Calu3 (cell line): ENCODE results near the gene ULK2. TPM values are rescaled to one million over a fixed set of nuclear protein-coding genes. Genes with fewer than 3 reads are reported as not detected.

ENCODE experiments used
- BruUV-seq: library from RNA; stranded (reverse); fragments of 400-500 nt; replicated peaks from 2 replicates; lab custom pipeline; 2021; lab: Mats Ljungman, UMichigan
- CTCF ChIA-PET: fragments of 300-600 bp; sonication (Branson Sonifier 250); formaldehyde crosslinking; loops from one replicate; lab custom pipeline; 2022; ENCODE audit warnings: antibody characterized with exemption; lab: Charles Lee
- DNase-seq: peaks from one replicate; pipeline ENCODE4 v3.0.0; 2022
- H3K27ac Mint-ChIP-seq: one replicate; pipeline ENCODE4 v1.8.0; 2022; ENCODE audit warnings: mixed read lengths; ENCODE audit not compliant: unreplicated experiment
- H3K27me3 Mint-ChIP-seq: one replicate; pipeline ENCODE4 v1.8.0; 2022; ENCODE audit warnings: mixed read lengths; ENCODE audit not compliant: unreplicated experiment
- H3K36me3 Mint-ChIP-seq: one replicate; pipeline ENCODE4 v1.8.0; 2022; ENCODE audit warnings: mild to moderate bottlenecking, moderate library complexity, mixed read lengths; ENCODE audit not compliant: insufficient read depth, unreplicated experiment
- H3K4me1 Mint-ChIP-seq: one replicate; pipeline ENCODE4 v1.8.0; 2022; ENCODE audit warnings: mild to moderate bottlenecking, low read depth, mixed read lengths; ENCODE audit not compliant: unreplicated experiment
- H3K4me3 Mint-ChIP-seq: one replicate; pipeline ENCODE4 v1.8.0; 2022; ENCODE audit warnings: mild to moderate bottlenecking, low read depth, moderate library complexity, mixed read lengths; ENCODE audit not compliant: unreplicated experiment
- H3K9me3 Mint-ChIP-seq: one replicate; pipeline ENCODE4 v1.8.0; 2022; ENCODE audit warnings: low read depth, mixed read lengths; ENCODE audit not compliant: unreplicated experiment
- intact Hi-C: fragments of 100-400 bp; cut with micrococcal nuclease; formaldehyde crosslinking; loops from one replicate; pipeline ENCODE4 v1.10.0; 2022; ENCODE audit not compliant: unreplicated experiment
- total RNA-seq: library from RNA; stranded (reverse); gene quantifications from 2 replicates; pipeline ENCODE4 v1.2.3, GENCODE V29; 2022
- TF ChIP-seq, protein P1 (sequence below): fragments of 200-600 bp; IDR thresholded peaks from one replicate; pipeline ENCODE4 v1.8.0; 2022; ENCODE audit warnings: antibody characterized with exemption; ENCODE audit not compliant: unreplicated experiment

The ULK2 gene
- total RNA-seq, 1 experiment from 2014 or later: 4.7 TPM

DNA sequence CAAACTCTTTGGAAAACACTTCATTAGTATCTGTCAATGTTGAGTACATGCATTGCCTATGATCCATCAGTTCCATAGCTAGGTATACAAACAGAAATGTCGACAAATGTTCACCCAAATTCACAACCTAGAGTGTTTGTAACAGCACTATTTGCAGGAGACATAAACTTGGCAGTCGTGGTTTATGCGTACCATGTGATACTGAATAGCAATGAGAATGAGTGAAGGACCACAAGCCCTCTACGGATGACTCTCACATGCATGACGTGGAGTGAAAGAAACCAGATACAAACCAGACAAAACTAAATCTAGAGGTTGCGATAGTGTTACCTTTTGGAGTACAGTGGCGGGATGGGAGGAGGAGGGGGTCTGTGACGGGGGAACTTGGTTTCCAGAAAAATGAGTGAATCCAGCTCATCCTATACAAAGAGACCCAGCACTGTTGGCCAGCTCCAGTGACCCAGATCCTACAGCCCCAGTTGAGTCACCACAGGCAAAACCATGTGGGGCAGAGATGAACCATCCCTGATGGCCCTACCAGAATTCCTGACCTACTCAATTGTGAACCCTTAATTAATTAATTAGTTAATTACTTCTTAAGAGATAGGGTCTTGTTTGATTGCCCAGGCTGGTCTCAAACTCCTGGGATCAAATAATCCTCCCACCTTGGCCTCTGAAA, 15.9 kb upstream of the ULK2 start:
- no peaks in the 10 kb centered on the region for H3K36me3 Mint-ChIP-seq
- no peak for DNase-seq
- H3K9me3 Mint-ChIP-seq: no peaks in the 10 kb centered on the region
- H3K27ac Mint-ChIP-seq: no peak overlapping the region
- H3K27me3 Mint-ChIP-seq: peaks cover 8% of the 10 kb centered on the region
- H3K4me1 Mint-ChIP-seq: no peaks in the 10 kb centered on the region
- CTCF ChIA-PET: no interaction called here
- intact Hi-C loops: no loop called here
- H3K4me3 Mint-ChIP-seq: no peak overlapping the region
- no TSS peak for BruUV-seq
- TF ChIP-seq, protein P1, sequence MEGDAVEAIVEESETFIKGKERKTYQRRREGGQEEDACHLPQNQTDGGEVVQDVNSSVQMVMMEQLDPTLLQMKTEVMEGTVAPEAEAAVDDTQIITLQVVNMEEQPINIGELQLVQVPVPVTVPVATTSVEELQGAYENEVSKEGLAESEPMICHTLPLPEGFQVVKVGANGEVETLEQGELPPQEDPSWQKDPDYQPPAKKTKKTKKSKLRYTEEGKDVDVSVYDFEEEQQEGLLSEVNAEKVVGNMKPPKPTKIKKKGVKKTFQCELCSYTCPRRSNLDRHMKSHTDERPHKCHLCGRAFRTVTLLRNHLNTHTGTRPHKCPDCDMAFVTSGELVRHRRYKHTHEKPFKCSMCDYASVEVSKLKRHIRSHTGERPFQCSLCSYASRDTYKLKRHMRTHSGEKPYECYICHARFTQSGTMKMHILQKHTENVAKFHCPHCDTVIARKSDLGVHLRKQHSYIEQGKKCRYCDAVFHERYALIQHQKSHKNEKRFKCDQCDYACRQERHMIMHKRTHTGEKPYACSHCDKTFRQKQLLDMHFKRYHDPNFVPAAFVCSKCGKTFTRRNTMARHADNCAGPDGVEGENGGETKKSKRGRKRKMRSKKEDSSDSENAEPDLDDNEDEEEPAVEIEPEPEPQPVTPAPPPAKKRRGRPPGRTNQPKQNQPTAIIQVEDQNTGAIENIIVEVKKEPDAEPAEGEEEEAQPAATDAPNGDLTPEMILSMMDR: no peak

DNA sequence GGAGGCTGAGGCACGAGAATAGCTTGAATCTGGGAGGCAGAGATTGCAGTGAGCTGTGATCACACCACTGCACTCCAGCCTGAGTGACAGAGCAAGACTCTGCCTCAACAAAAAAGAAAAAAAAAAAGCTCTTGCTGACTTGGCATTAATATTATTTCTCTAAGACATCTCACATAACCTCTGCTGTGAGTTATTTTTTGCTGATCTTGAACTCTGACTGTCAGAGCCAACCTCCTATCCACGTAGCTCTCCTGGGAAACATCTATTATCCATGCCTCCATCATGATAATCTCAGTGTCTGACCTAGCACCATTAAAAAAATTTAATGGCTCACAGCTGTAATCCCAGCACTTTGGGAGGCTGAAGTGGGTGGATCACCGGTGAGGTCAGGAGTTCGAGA, 12.7 kb upstream of the ULK2 start:
- no TSS peak for BruUV-seq
- TF ChIP-seq, protein P1: no peak
- Mint-ChIP-seq H3K36me3 (no peaks in the 10 kb centered on the region), H3K4me1 (no peaks in the 10 kb centered on the region), H3K9me3 (no peaks in the 10 kb centered on the region), H3K4me3 (no peak overlapping the region), H3K27me3 (peaks cover 13% of the 10 kb centered on the region), H3K27ac (no peak overlapping the region)
- intact Hi-C loops: no loop called here
- CTCF ChIA-PET: no interaction called here
- DNase-seq: no peak

DNA sequence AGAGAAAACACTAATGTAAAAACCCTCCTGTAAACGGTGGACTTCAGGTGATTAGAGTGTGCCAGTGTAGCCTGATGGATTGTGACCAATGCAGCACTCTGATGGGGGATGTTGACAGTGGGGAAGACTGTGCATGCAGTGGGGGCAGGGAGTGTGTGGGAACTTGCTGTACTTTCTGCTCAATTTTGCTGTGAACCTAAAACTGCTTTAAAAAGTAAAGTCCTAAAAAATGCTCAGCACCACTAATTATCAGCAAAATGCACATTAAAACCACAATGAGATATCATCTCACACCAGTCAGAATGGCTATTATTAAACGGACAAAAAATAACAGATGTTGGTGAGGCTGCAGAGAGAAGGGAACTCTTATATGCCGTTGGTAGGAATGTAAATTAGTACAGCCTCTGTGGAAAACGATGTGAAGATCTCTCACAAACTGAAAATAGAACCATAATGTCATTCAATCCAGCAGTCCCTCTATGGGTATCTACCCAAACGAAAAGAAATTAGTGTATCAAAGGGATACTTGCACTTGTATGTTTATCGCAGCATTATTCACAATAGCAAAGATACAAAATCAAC, 9.7 kb upstream of the ULK2 start:
- intact Hi-C loops: no loop called here
- H3K27me3 Mint-ChIP-seq: peaks cover 13% of the 10 kb centered on the region
- no peaks in the 10 kb centered on the region for H3K4me1 Mint-ChIP-seq
- TF ChIP-seq, protein P1: no peak
- BruUV-seq: no TSS peak
- no peak overlapping the region for H3K4me3 Mint-ChIP-seq
- no peak for DNase-seq
- no peaks in the 10 kb centered on the region for H3K9me3 Mint-ChIP-seq
- CTCF ChIA-PET: no interaction called here
- H3K27ac Mint-ChIP-seq: no peak overlapping the region
- H3K36me3 Mint-ChIP-seq: no peaks in the 10 kb centered on the region

DNA sequence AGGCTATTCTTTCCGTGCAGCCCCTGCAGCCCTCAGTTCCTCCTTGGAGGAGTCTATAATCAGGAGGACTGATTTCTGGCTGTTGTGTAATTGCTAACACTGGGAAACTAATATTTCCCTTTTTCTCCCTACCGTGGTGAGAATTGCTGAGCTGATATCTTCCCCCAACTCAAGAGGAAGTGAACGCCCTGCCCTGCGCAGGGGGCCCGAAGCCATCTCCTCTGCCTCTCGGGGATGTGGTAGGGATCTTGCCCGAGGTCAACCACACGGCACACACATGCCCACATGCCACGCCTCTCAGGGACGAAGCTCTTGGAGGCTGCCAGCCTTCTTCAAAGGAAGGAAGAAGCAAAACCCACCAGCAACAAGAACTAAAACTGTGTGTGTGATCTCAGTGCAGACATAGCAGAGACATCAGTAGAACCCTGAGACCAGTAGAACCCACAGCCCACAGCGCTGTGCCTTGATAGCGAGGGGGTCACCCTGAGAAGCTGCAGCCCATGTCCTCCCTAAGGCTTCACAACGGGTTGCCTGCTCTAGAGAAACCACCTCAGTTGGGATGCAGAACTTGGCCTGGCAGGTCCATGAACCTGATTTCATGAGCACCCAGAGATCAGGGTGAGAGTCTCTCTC, 8.9 kb upstream of the ULK2 start:
- CTCF ChIA-PET: no interaction called here
- intact Hi-C loops: no loop called here
- H3K4me1 Mint-ChIP-seq: no peaks in the 10 kb centered on the region
- TF ChIP-seq, protein P1: no peak
- no peaks in the 10 kb centered on the region for H3K9me3 Mint-ChIP-seq
- peaks cover 13% of the 10 kb centered on the region for H3K27me3 Mint-ChIP-seq
- no peaks in the 10 kb centered on the region for H3K36me3 Mint-ChIP-seq
- no peak overlapping the region for H3K4me3 Mint-ChIP-seq
- no peak overlapping the region for H3K27ac Mint-ChIP-seq
- no TSS peak for BruUV-seq
- no peak for DNase-seq
